Keratinocyte (primary cell): Measurements from ENCODE around the gene GGNBP2.

Experiments used
- CTCF ChIP-seq, 3 experiments: IDR thresholded peaks in 1 of 3; conservative IDR thresholded peaks in 1 of 3; optimal IDR thresholded peaks in 1 of 3; 2 replicates in 2 of 3; 3 replicates in 1 of 3; pipeline versions ENCODE3 to v1.5.1; 2011; ENCODE audit warnings: low read length in 3 of 3, mild to moderate bottlenecking in 3 of 3, moderate library complexity in 2 of 3, control low read depth in 1 of 3, inconsistent platforms in 1 of 3; ENCODE audit not compliant: insufficient read depth in 2 of 3; ENCODE audit errors: extremely low read depth in 1 of 3
- EZH2 ChIP-seq: IDR thresholded peaks from one replicate; pipeline ENCODE4 v1.6.1; 2012; ENCODE audit warnings: inconsistent platforms, mild to moderate bottlenecking, low read length, moderate library complexity

GRCh38 chr17:36613155-36613554 is 68.4 kb downstream of the GGNBP2 start:
- TF ChIP-seq CTCF (optimal IDR thresholded peaks at IDR 0.05 in 1 of 3, IDR thresholded peaks at IDR 0.05 in 1 of 3, conservative IDR thresholded peaks at IDR 0.05 in 1 of 3; ENCODE audit: extremely low read depth in 1 of 3, insufficient read depth in 2 of 3, low read length in 3 of 3) (no peak), EZH2 (no peak)
